GF-D8 (cell line): ENCODE data around the gene CHST13.

ENCODE experiments used
- DNase-seq: peaks from one replicate; lab custom pipeline; 2025; lab: John Stamatoyannopoulos, UW

CHST13 gene

GRCh38 chr3:126488185-126488584 lies 35.8 kb upstream of the CHST13 start:
- no peak for DNase-seq

- DNase-seq: no peak
These were observed 34.9 kb upstream of the CHST13 start for GRCh38 chr3:126488886-126489569.

GRCh38 chr3:126490619-126491018 lies 33.3 kb upstream of the CHST13 start:
- no peak for DNase-seq

GRCh38 chr3:126491221-126492013 lies 32.5 kb upstream of the CHST13 start:
- DNase-seq: no peak

GRCh38 chr3:126493051-126493450 lies 30.9 kb upstream of the CHST13 start:
- no peak for DNase-seq

- DNase-seq: peak; percentile 46
These were observed 30.2 kb upstream of the CHST13 start for GRCh38 chr3:126493739-126494138.

GRCh38 chr3:126494204-126494969 lies 29.6 kb upstream of the CHST13 start:
- no peak for DNase-seq

GRCh38 chr3:126494970-126495230 lies 29.1 kb upstream of the CHST13 start:
- no peak for DNase-seq

- no peak for DNase-seq
These were observed 28.2 kb upstream of the CHST13 start for GRCh38 chr3:126495786-126496185.

GRCh38 chr3:126496894-126497850 lies 26.8 kb upstream of the CHST13 start:
- no peak for DNase-seq

- DNase-seq: no peak
These were observed 26.0 kb upstream of the CHST13 start for GRCh38 chr3:126497956-126498355.

- no peak for DNase-seq
These were observed 25.5 kb upstream of the CHST13 start for GRCh38 chr3:126498461-126498860.

- no peak for DNase-seq
These were observed 25.0 kb upstream of the CHST13 start for GRCh38 chr3:126498929-126499328.

GRCh38 chr3:126499401-126499800 lies 24.6 kb upstream of the CHST13 start:
- DNase-seq: no peak

GRCh38 chr3:126500016-126500415 lies 23.9 kb upstream of the CHST13 start:
- no peak for DNase-seq

- no peak for DNase-seq
These were observed 22.9 kb upstream of the CHST13 start for GRCh38 chr3:126501054-126501453.

- DNase-seq: no peak
These were observed 22.2 kb upstream of the CHST13 start for GRCh38 chr3:126501736-126502135.

GRCh38 chr3:126502656-126503055 lies 21.3 kb upstream of the CHST13 start:
- no peak for DNase-seq

GRCh38 chr3:126503701-126504100 lies 20.3 kb upstream of the CHST13 start:
- DNase-seq: no peak

GRCh38 chr3:126507886-126508285 lies 16.1 kb upstream of the CHST13 start:
- DNase-seq: no peak

GRCh38 chr3:126508564-126508964 lies 15.4 kb upstream of the CHST13 start:
- DNase-seq: no peak
